ENCODE results near the gene MSI2.

GRCh38 chr17:57523926-57524632 is 267.8 kb downstream of the MSI2 start:
- no peak for TF ChIP-seq EZH2 (IDR thresholded peaks at IDR 0.05; ENCODE audit: borderline replicate concordance, insufficient read depth, low read depth, low read length, poor library complexity, severe bottlenecking)
- no peak for TF ChIP-seq CTCF (IDR thresholded peaks at IDR 0.05)

Data from B cell (primary cell).